Left lung (tissue), 10 donors: ENCODE results near the gene BUB3. TPM values are rescaled to one million over a fixed set of nuclear protein-coding genes. Genes with fewer than 3 reads are reported as not detected.

Experiments
- ATAC-seq: fragments of 200-7000 bp; cut with Tn5 transposase; one replicate; pipeline ENCODE4 v1.9.1; 2020; ENCODE audit warnings: moderate library complexity
- DNase-seq, 4 donors: peaks; one replicate each; pipeline ENCODE4 v3.0.0-alpha.2; 2013 to 2020
- H3K27ac ChIP-seq, 2 donors: fragments of 200-600 bp; sonication (generic) in 1 of 2; one replicate each; pipeline versions ENCODE4 v1.5.0 to v1.8.0; 2020 to 2021
- H3K27me3 ChIP-seq, 2 donors: fragments of 200-600 bp; sonication (generic) in 1 of 2; one replicate each; pipeline versions ENCODE4 v1.5.0 to v1.8.0; 2020 to 2021
- H3K36me3 ChIP-seq, 2 donors: fragments of 200-600 bp; sonication (generic) in 1 of 2; one replicate each; pipeline versions ENCODE4 v1.5.0 to v1.8.0; 2020 to 2021
- H3K4me1 ChIP-seq, 2 donors: fragments of 200-600 bp; one replicate each; pipeline ENCODE4 v1.8.0; 2021
- H3K4me3 ChIP-seq, 2 donors: fragments of 200-600 bp; sonication (generic) in 1 of 2; one replicate each; pipeline versions ENCODE4 v1.5.0 to v1.8.0; 2020 to 2021; ENCODE audit warnings: mild to moderate bottlenecking in 1 of 2
- H3K9me3 ChIP-seq, 2 donors: fragments of 200-600 bp; sonication (generic) in 1 of 2; one replicate each; pipeline versions ENCODE4 v1.5.0 to v1.8.0; 2020 to 2021
- CTCF ChIP-seq, 2 donors: fragments of 200-600 bp; sonication (generic) in 1 of 2; IDR thresholded peaks; one replicate each; pipeline versions ENCODE4 v1.5.0 to v1.8.0; 2021; ENCODE audit warnings: antibody characterized with exemption in 2 of 2
- intact Hi-C, 2 donors: fragments of 100-400 bp; cut with DNase I; formaldehyde crosslinking; loops; one replicate each; pipeline versions ENCODE4 v1.11.2 to v1.14.2; 2022
- polyA plus RNA-seq, 6 donors: library from polyadenylated mRNA; unstranded; fragments of 120-200 nt; gene quantifications; one replicate each; pipeline ENCODE4 v1.2.1, GENCODE V29; 2013; ENCODE audit not compliant: insufficient read length in 6 of 6
- total RNA-seq, 2 donors: library from RNA; stranded (reverse); fragmentation: NEBNext Ultra II Directional; extraction: Animal tissue kit (Norgen Biotek cat#: 25700); gene quantifications; one replicate each; pipeline ENCODE4 v1.2.1, GENCODE V29; 2021
- donor health status: DM: no; HTN: yes; CAD: no.
- donor health status: DM: no; HTN: no; CAD: no.

Gene BUB3
- total and polyA plus RNA-seq, 8 donors, result 63.5 to 126 (median 106) TPM

DNA sequence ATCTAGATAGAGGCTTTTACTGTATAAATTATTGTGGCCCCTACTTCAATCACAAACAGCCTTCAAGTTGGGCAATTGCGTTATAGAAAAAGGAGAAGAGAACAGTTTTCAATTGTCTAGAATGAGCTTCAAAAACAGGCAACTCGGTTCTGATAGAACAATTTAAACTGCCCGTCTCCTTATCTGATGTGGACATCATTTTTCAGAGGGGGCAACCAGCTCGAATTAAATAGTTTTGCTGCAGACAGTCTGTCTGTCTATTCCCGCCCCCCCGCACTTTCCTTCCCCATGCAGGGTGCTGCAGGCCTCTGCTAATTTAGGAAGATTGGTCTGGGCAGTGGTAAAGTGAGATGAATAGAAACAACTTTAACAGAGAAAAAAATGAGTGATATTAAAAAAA, 58.4 kb downstream of the BUB3 start:
- H3K27ac ChIP-seq, result no peak overlapping the region
- no peak for DNase-seq
- H3K4me1 ChIP-seq, result no peaks in the 10 kb centered on the region
- no peaks in the 10 kb centered on the region for H3K36me3 ChIP-seq
- TF ChIP-seq CTCF (IDR thresholded peaks at IDR 0.05), result no peak
- no peak overlapping the region for H3K4me3 ChIP-seq
- no peaks in the 10 kb centered on the region for H3K27me3 ChIP-seq
- no peak for ATAC-seq
- intact Hi-C loops, result no loop called here
- peaks cover 0 to 29% of the 10 kb centered on the region in 2 donors for H3K9me3 ChIP-seq

DNA sequence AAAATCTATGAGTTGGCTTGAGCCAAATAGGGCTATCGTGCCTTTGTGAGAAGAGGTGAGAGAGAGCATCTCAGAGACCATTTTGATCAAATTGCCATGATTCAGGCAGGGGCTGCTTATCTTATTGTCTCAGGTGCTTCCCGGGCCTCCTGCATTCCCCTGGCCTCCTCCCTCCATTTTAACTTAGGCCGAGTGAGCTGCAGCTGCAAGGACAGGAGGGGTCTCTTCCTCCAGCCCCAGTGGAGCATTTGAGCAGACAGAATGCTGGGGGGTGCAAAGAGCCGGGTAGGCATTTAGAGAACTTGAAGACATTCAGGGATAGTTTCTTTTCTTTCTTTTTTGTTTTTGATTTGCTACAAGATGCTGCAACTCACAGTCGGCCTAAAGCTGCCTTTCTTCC, 59.0 kb downstream of the BUB3 start:
- Histone ChIP-seq H3K9me3 (peaks cover 0 to 24% of the 10 kb centered on the region in 2 donors), H3K27ac (no peak overlapping the region), H3K36me3 (no peaks in the 10 kb centered on the region), H3K27me3 (no peaks in the 10 kb centered on the region), H3K4me3 (no peak overlapping the region), H3K4me1 (no peaks in the 10 kb centered on the region)
- DNase-seq, result no peak
- no peak for ATAC-seq
- TF ChIP-seq CTCF (IDR thresholded peaks at IDR 0.05), result no peak
- intact Hi-C loops, result no loop called here

Other genes starting within 250 kb of the BUB3 start
- gene FAM24A, start 243.8 kb upstream of the BUB3 start, total RNA-seq, result not detected
- gene FAM24A, start 243.8 kb upstream of the BUB3 start, polyA plus RNA-seq, result not detected
- 10 to 100 TPM in 1 of 2 donors, 1 to 10 TPM in 1; 5.9 to 10.0 TPM for gene C10orf88, start 200.2 kb upstream of the BUB3 start, total RNA-seq
- 10 to 100 TPM; 16.5 to 24.0 (median 20.4) TPM for gene C10orf88, start 200.2 kb upstream of the BUB3 start, polyA plus RNA-seq
- gene PSTK, start 174.0 kb upstream of the BUB3 start, total RNA-seq, result 1 to 10 TPM; 3.8 to 4.4 TPM
- 1 to 10 TPM; 7.0 to 9.9 (median 8.7) TPM for gene PSTK, start 174.0 kb upstream of the BUB3 start, polyA plus RNA-seq
- 10 to 100 TPM; 12.5 to 14.5 TPM for gene IKZF5, start 145.6 kb upstream of the BUB3 start, total RNA-seq
- 10 to 100 TPM; 23.2 to 29.7 (median 25.4) TPM for gene IKZF5, start 145.6 kb upstream of the BUB3 start, polyA plus RNA-seq
- 10 to 100 TPM; 27.0 to 61.8 TPM for gene ACADSB, start 145.4 kb upstream of the BUB3 start, total RNA-seq
- gene ACADSB, start 145.4 kb upstream of the BUB3 start, polyA plus RNA-seq, result 10 to 100 TPM; 17.9 to 25.2 (median 21.8) TPM
- gene HMX3, start 18.4 kb upstream of the BUB3 start, total RNA-seq, result not detected
- not detected for gene HMX3, start 18.4 kb upstream of the BUB3 start, polyA plus RNA-seq
- gene HMX2, start 6.3 kb upstream of the BUB3 start, total RNA-seq, result not detected
- not detected for gene HMX2, start 6.3 kb upstream of the BUB3 start, polyA plus RNA-seq